PC-9 (cell line): Measurements from ENCODE around the gene CTNND1.

Experiments
- CTCF ChIP-seq: fragments of 200-600 bp; sonication (generic); conservative IDR thresholded peaks from 2 replicates; pipeline ENCODE4 v1.6.1; 2017; ENCODE audit warnings: mixed run types, antibody characterized with exemption, mild to moderate bottlenecking, moderate library complexity
- EZH2 ChIP-seq: fragments of 200-600 bp; sonication (generic); IDR thresholded peaks from 2 replicates; pipeline ENCODE4 v1.8.0; 2017; ENCODE audit warnings: antibody characterized with exemption, low read depth

- no peak for TF ChIP-seq CTCF
- no peak for TF ChIP-seq EZH2
These were observed 34.4 kb upstream of the CTNND1 start for GRCh38 chr11:57727185-57727584.
